Activated naive CD8-positive, alpha-beta T cell treated with anti-CD3 and anti-CD28 coated beads, Interleukin-2, amount 10 ng/mL, durations not matched to agents 7 days and 5 days (primary cell): ENCODE results near the gene DLEC1. TPM values are rescaled to one million over a fixed set of nuclear protein-coding genes. Genes with fewer than 3 reads are reported as not detected.
"Not testable (repeated sequence)": the region's sequence is repeated elsewhere in the genome, so short reads cannot be mapped to it uniquely, and the experiment has no call there.

ENCODE experiments used
- ATAC-seq: fragments of 150-1000 bp; cut with Tn5 transposase; one replicate; pipeline ENCODE4 v1.10.0; 2021; ENCODE audit warnings: low read depth, moderate library complexity
- POLR2A ChIA-PET: fragments of 350-600 bp; sonication (Branson Sonifier 250); formaldehyde crosslinking; loops from one replicate; lab custom pipeline; 2021; ENCODE audit warnings: antibody characterized with exemption; lab: Charles Lee
- DNase-seq: peaks from one replicate; pipeline ENCODE4 v3.0.0; 2021
- H3K27ac Mint-ChIP-seq: one replicate; pipeline ENCODE4 v1.8.0; 2022; ENCODE audit warnings: mild to moderate bottlenecking, mixed read lengths
- H3K27me3 Mint-ChIP-seq: one replicate; pipeline ENCODE4 v1.8.0; 2022; ENCODE audit warnings: mild to moderate bottlenecking, moderate library complexity, mixed read lengths
- H3K36me3 Mint-ChIP-seq: one replicate; pipeline ENCODE4 v1.8.0; 2021; ENCODE audit warnings: mild to moderate bottlenecking, mixed read lengths
- H3K4me1 Mint-ChIP-seq: one replicate; pipeline ENCODE4 v1.8.0; 2021; ENCODE audit warnings: mixed read lengths
- H3K4me3 Mint-ChIP-seq: one replicate; pipeline ENCODE4 v1.8.0; 2022; ENCODE audit warnings: mild to moderate bottlenecking, moderate library complexity, mixed read lengths
- H3K9me3 Mint-ChIP-seq: one replicate; pipeline ENCODE4 v1.8.0; 2021; ENCODE audit warnings: mixed read lengths
- total RNA-seq, 2 experiments: library from RNA; stranded (reverse); gene quantifications; one replicate each; pipeline ENCODE4 v1.2.3, GENCODE V29; 2021

Gene DLEC1
- total RNA-seq, 2 experiments from 2014 or later = 3.2 to 3.7 TPM

DNA sequence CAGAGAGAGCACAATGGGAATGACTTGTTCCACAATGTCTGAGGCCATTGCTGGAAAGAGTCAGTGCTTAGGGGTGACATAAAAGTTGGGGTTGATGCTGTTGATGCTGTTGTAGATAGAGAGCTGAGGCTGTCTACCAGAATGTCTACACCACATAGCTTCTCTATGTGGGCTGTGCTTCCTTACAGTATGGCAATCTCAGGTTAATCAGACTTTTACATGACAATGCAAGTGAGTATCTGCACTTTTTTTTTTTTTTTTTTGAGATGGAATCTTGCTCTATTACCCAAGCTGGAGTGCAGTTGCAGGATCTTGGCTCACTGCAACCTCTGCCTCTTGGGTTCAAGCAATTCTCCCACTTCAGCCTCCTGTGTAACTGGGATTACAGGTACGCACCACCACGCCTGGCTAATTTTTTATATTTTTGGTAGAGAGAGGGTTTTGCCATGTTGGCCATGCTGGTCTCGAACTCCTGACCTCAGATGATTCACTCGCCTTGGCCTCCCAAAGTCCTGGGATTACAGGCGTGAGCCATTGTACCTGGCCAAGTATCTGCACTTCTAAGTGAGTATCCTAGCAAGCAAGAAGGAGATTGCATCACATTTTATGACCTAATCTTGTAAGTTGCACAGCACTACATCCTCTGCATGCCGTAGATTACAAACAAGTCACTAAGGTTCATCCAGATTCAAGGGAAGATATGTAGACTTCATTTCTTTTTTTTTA lies 28.7 kb downstream of the DLEC1 start:
- H3K4me3 Mint-ChIP-seq = no peak overlapping the region
- POLR2A ChIA-PET = no interaction called here
- ATAC-seq = no peak
- H3K27ac Mint-ChIP-seq = no peak overlapping the region
- DNase-seq = no peak
- H3K9me3 Mint-ChIP-seq = peaks cover 3% of the 10 kb centered on the region
- H3K27me3 Mint-ChIP-seq = peaks cover 8% of the 10 kb centered on the region
- no peaks in the 10 kb centered on the region for H3K36me3 Mint-ChIP-seq
- H3K4me1 Mint-ChIP-seq = no peaks in the 10 kb centered on the region

- no peaks in the 10 kb centered on the region for H3K36me3 Mint-ChIP-seq
- no peak overlapping the region for H3K27ac Mint-ChIP-seq
- POLR2A ChIA-PET = no interaction called here
- no peak overlapping the region for H3K4me3 Mint-ChIP-seq
- H3K4me1 Mint-ChIP-seq = no peaks in the 10 kb centered on the region
- DNase-seq = no peak
- no peak for ATAC-seq
- H3K9me3 Mint-ChIP-seq = peaks cover 3% of the 10 kb centered on the region
- peaks cover 8% of the 10 kb centered on the region for H3K27me3 Mint-ChIP-seq
Observed at GRCh38 chr3:38070013-38070412, 31.0 kb downstream of the DLEC1 start.

DNA sequence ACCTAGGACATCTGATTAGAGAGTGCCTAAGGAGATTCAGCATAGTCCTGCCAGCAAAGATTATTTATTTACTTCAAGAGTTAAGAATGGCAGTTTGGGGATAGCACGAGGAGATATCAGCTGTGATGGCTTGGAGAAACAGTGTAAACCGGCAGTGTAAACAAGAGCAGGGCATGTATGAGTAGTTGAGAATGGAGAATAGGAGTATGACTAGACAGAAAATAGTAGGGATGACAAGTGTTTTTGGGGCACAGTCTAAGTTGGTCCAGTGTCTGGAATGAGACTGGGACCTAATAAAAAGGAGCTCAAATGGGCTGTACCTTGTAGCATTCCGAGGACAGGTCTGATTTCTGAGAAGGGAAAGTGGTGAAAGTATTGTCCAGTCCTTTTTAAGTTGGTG lies 38.1 kb downstream of the DLEC1 start:
- H3K4me1 Mint-ChIP-seq, H3K27me3 Mint-ChIP-seq, POLR2A ChIA-PET, H3K36me3 Mint-ChIP-seq, H3K9me3 Mint-ChIP-seq, H3K4me3 Mint-ChIP-seq, ATAC-seq, DNase-seq, H3K27ac Mint-ChIP-seq: not testable (repeated sequence)

DNA sequence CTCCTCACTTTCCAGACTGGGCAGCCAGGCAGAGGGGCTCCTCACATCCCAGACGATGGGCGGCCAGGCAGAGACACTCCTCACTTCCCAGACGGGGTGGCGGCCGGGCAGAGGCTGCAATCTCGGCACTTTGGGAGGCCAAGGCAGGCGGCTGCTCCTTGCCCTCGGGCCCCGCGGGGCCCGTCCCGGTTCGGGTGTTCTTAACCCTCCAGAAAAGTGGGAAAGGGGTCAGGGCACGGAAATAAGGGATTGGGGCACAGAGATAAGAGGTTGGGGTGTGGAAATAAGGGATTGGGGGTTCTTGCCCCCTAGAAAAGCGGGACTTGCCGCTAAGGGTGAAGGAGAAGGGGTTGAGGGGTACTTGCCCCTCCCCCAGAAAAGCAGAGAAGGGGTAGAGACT lies 43.3 kb downstream of the DLEC1 start:
- H3K4me3 Mint-ChIP-seq, DNase-seq, H3K4me1 Mint-ChIP-seq, H3K9me3 Mint-ChIP-seq, ATAC-seq, H3K27ac Mint-ChIP-seq, H3K36me3 Mint-ChIP-seq, H3K27me3 Mint-ChIP-seq, POLR2A ChIA-PET: not testable (repeated sequence)

GRCh38 chr3:38083254-38083653 lies 44.2 kb downstream of the DLEC1 start:
- H3K27me3 Mint-ChIP-seq, H3K27ac Mint-ChIP-seq, ATAC-seq, H3K9me3 Mint-ChIP-seq, DNase-seq, H3K4me1 Mint-ChIP-seq, POLR2A ChIA-PET, H3K4me3 Mint-ChIP-seq, H3K36me3 Mint-ChIP-seq: not testable (repeated sequence)

DNA sequence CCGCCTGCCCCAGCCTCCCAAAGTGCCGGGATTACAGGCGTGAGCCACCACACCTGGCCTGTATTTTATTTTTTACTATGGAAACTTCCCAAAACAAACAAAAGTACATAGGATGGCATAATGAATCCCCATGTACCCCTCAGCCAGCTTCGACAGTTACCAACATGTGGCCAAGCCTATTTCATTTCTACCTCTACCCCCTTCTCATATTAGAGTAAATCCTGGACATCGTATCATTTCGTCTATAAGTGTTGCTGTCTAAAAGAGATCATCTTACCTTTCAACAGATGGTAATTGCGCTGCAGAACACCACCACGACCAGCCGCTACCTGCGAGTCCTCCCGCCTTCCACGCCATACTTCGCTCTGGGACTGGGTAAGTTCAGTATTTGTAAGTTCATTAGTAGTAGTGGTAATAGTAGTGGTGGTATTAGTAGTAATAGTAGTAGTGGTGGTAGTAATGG lies 44.9 kb downstream of the DLEC1 start:
- Mint-ChIP-seq H3K27ac (peak overlapping the region; percentile 53), H3K9me3 (peaks cover 8% of the 10 kb centered on the region), H3K4me3 (no peak overlapping the region), H3K36me3 (peaks cover 5% of the 10 kb centered on the region), H3K27me3 (no peaks in the 10 kb centered on the region), H3K4me1 (peaks cover 6% of the 10 kb centered on the region)
- POLR2A ChIA-PET = interaction anchor here (0.6 kb wide), 1 partner anchor 32 kb away, joined by 3 read pairs; no protein-coding TSS in a partner anchor
- ATAC-seq (no peak), DNase-seq (no peak)

GRCh38 chr3:38084334-38085310 lies 45.6 kb downstream of the DLEC1 start:
- peak overlapping the region; percentile 53 for H3K27ac Mint-ChIP-seq
- POLR2A ChIA-PET = interaction anchor here (0.6 to 1.0 kb wide), 2 partner anchors 32 to 88 kb away, joined by 3 read pairs; no protein-coding TSS in a partner anchor
- peaks cover 8% of the 10 kb centered on the region for H3K9me3 Mint-ChIP-seq
- H3K4me1 Mint-ChIP-seq = peaks cover 6% of the 10 kb centered on the region
- ATAC-seq (peak; percentile 55), DNase-seq (peak; percentile 43)
- peaks cover 5% of the 10 kb centered on the region for H3K36me3 Mint-ChIP-seq
- no peaks in the 10 kb centered on the region for H3K27me3 Mint-ChIP-seq
- no peak overlapping the region for H3K4me3 Mint-ChIP-seq

GRCh38 chr3:38085311-38085942 lies 46.4 kb downstream of the DLEC1 start:
- Mint-ChIP-seq H3K36me3 (peaks cover 5% of the 10 kb centered on the region), H3K27me3 (no peaks in the 10 kb centered on the region), H3K4me1 (peaks cover 6% of the 10 kb centered on the region), H3K4me3 (no peak overlapping the region), H3K9me3 (peaks cover 8% of the 10 kb centered on the region), H3K27ac (no peak overlapping the region)
- DNase-seq = no peak
- ATAC-seq = no peak
- POLR2A ChIA-PET = interaction anchor here (1.0 kb wide), 1 partner anchor 89 kb away, joined by 3 read pairs; no protein-coding TSS in a partner anchor

- no peaks in the 10 kb centered on the region for H3K27me3 Mint-ChIP-seq
- DNase-seq (no peak), ATAC-seq (no peak)
- H3K4me3 Mint-ChIP-seq = no peak overlapping the region
- H3K36me3 Mint-ChIP-seq = peaks cover 5% of the 10 kb centered on the region
- POLR2A ChIA-PET = no interaction called here
- H3K4me1 Mint-ChIP-seq = peaks cover 6% of the 10 kb centered on the region
- H3K9me3 Mint-ChIP-seq = peaks cover 8% of the 10 kb centered on the region
- no peak overlapping the region for H3K27ac Mint-ChIP-seq
Observed at GRCh38 chr3:38085943-38086324, 46.9 kb downstream of the DLEC1 start.

DNA sequence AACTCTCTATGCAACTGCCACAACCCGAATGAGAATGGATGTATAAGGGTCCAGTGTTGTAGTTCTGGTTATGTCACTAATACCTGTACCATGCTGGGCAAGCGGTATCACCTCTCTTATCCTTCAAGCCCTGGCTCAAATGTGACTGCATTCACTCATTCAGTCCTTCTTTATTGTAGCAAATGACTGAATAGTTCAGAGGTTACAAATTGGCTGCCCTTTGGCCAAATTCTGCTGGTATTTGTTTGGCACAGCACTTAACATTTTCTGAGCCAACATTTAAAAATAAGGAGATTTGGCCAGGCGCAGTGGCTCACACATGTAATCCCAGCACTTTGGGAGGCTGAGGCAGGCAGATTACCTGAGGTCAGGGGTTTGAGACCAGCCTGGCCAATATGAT lies 47.5 kb downstream of the DLEC1 start:
- H3K9me3 Mint-ChIP-seq = peaks cover 8% of the 10 kb centered on the region

DNA sequence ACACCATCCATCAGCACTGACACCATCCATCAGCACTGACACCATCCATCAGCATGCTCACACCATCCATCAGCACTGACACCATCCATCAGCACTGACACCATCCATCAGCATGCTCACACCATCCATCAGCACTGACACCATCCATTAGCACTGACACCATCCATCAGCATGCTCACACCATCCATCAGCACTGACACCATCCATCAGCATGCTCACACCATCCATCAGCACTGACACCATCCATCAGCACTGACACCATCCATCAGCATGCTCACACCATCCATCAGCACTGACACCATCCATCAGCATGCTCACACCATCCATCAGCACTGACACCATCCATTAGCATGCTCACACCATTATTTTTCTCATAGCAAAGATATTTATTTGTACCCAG lies 48.3 kb downstream of the DLEC1 start:
- POLR2A ChIA-PET, H3K9me3 Mint-ChIP-seq, H3K27ac Mint-ChIP-seq, H3K4me1 Mint-ChIP-seq, DNase-seq, H3K36me3 Mint-ChIP-seq, H3K27me3 Mint-ChIP-seq, H3K4me3 Mint-ChIP-seq, ATAC-seq: not testable (repeated sequence)

More for the DNA sequence above, 47.5 kb downstream of the DLEC1 start:
- H3K36me3 Mint-ChIP-seq = peaks cover 5% of the 10 kb centered on the region
- peaks cover 6% of the 10 kb centered on the region for H3K4me1 Mint-ChIP-seq
- ATAC-seq (no peak), DNase-seq (no peak)
- H3K27me3 Mint-ChIP-seq = no peaks in the 10 kb centered on the region
- POLR2A ChIA-PET = no interaction called here
- no peak overlapping the region for H3K27ac Mint-ChIP-seq
- H3K4me3 Mint-ChIP-seq = no peak overlapping the region

DNA sequence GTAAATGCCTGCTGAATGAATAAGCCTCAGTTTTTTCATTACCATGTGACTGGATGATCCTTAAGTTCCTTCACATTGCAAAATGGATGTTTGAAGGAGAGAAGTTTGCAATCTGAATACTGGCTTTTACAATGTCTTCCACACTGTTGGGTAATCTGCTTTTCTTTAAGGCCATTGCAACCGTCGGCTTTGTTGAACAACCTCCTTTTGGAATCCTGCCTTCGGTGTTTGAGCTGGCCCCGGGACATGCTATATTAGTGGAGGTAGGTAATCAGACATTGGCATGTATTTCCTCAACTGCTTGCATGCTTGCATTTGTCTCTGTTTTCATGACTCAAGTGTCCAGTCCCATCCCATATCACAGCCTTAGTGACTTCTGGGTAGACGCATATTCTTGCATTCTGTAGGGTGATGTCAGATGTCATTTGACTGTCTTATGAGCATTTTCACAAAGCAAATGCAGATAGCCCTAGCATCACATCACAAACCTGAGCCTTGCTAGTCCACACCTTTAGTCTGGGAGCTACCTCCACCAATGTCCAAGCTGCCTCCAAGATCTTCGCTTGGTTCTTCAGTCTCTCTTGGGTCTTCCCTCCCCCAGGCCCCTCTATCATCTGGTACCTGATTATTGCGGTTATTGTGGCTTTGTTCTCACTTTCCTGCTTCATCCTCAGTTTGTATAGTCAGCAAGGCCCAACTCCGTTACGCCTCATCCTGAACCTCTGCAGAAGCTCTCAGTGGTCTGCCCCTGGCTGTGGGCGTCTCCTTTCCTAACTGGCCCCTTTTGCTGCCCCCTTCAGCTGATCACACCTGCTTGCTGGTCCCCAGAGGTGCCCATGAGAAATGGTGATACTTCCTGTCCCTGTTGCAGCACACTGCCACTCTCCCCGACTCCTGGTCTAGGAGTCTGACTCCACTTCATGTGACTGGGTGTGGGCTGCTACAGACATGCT lies 49.4 kb downstream of the DLEC1 start:
- H3K4me1 Mint-ChIP-seq = peaks cover 6% of the 10 kb centered on the region
- POLR2A ChIA-PET = no interaction called here
- DNase-seq = no peak
- H3K9me3 Mint-ChIP-seq = peaks cover 6% of the 10 kb centered on the region
- no peak overlapping the region for H3K4me3 Mint-ChIP-seq
- H3K36me3 Mint-ChIP-seq = peaks cover 5% of the 10 kb centered on the region
- H3K27me3 Mint-ChIP-seq = peaks cover 3% of the 10 kb centered on the region
- no peak overlapping the region for H3K27ac Mint-ChIP-seq
- ATAC-seq = no peak
